Endothelial cell of umbilical vein (primary cell): Measurements from ENCODE around the gene NTRK1.

Experiments
- FOS ChIP-seq: IDR thresholded peaks from 2 replicates; pipeline ENCODE4 v1.6.1; 2011; ENCODE audit warnings: mild to moderate bottlenecking, low read length, moderate library complexity, borderline replicate concordance; ENCODE audit not compliant: insufficient read depth
- TF ChIP-seq, protein P1 (sequence below), 2 donors: IDR thresholded peaks; 1 replicate in 1 of 2; 2 replicates in 1 of 2; pipeline ENCODE4 v1.5.1; 2011; ENCODE audit warnings: low read length in 2 of 2, mild to moderate bottlenecking in 2 of 2, moderate library complexity in 2 of 2, control low read depth in 1 of 2, inconsistent platforms in 1 of 2, low read depth in 1 of 2; ENCODE audit not compliant: insufficient read depth in 1 of 2; ENCODE audit errors: extremely low read depth in 1 of 2

GRCh38 chr1:156895927-156896326, 35.3 kb downstream of the NTRK1 start:
- TF ChIP-seq, protein P1, sequence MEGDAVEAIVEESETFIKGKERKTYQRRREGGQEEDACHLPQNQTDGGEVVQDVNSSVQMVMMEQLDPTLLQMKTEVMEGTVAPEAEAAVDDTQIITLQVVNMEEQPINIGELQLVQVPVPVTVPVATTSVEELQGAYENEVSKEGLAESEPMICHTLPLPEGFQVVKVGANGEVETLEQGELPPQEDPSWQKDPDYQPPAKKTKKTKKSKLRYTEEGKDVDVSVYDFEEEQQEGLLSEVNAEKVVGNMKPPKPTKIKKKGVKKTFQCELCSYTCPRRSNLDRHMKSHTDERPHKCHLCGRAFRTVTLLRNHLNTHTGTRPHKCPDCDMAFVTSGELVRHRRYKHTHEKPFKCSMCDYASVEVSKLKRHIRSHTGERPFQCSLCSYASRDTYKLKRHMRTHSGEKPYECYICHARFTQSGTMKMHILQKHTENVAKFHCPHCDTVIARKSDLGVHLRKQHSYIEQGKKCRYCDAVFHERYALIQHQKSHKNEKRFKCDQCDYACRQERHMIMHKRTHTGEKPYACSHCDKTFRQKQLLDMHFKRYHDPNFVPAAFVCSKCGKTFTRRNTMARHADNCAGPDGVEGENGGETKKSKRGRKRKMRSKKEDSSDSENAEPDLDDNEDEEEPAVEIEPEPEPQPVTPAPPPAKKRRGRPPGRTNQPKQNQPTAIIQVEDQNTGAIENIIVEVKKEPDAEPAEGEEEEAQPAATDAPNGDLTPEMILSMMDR (IDR thresholded peaks at IDR 0.05; ENCODE audit: extremely low read depth in 1 of 2, insufficient read depth in 1 of 2, low read depth in 1 of 2, low read length in 2 of 2), result no peak
- no peak for TF ChIP-seq FOS
